Measurements from ENCODE around the gene BANF2.

GRCh38 chr20:17730071-17730470 lies 30.3 kb downstream of the BANF2 start:
- TF ChIP-seq CSDC2 (CRISPR knock-in tag; IDR thresholded peaks at IDR 0.05) (no peak), TSHZ2 (CRISPR knock-in tag; IDR thresholded peaks at IDR 0.05) (no peak), ZNF70 (CRISPR knock-in tag; IDR thresholded peaks at IDR 0.05) (no peak)
